Stomach (tissue), 9 donors: ENCODE measurements around the gene FAM117A. TPM values are rescaled to one million over a fixed set of nuclear protein-coding genes. Genes with fewer than 3 reads are reported as not detected.
A peak's percentile ranks its signal among the peaks of the same experiment; 100 is the strongest.

ENCODE experiments used
- DNase-seq, 2 donors: peaks; one replicate each; pipeline versions ENCODE4 v3.0.0 to v3.0.0-alpha.2; 2013 to 2019
- H3K27ac ChIP-seq, 5 donors: fragments of 200-600 bp in 4 of 5; sonication (generic) in 4 of 5; one replicate each; pipeline ENCODE4 v1.5.1; 2013 to 2019; ENCODE audit warnings: mild to moderate bottlenecking in 1 of 5, moderate library complexity in 1 of 5
- H3K27me3 ChIP-seq, 3 donors: fragments of 200-600 bp; sonication (generic); one replicate each; pipeline ENCODE4 v1.5.1; 2017 to 2019; ENCODE audit warnings: mixed run types in 1 of 3
- H3K36me3 ChIP-seq, 4 donors: fragments of 200-600 bp; sonication (generic); 1 replicate in 3 of 4; 2 replicates in 1 of 4; pipeline ENCODE4 v1.5.1; 2016 to 2019
- H3K4me1 ChIP-seq, 4 donors: fragments of 200-600 bp; sonication (generic); one replicate each; pipeline ENCODE4 v1.5.1; 2016 to 2019
- H3K4me3 ChIP-seq, 4 donors: fragments of 200-600 bp; sonication (generic) in 3 of 4; one replicate each; pipeline ENCODE4 v1.5.1; 2016 to 2019; ENCODE audit warnings: mild to moderate bottlenecking in 1 of 4
- H3K9me3 ChIP-seq, 4 donors: fragments of 200-600 bp; sonication (generic); one replicate each; pipeline ENCODE4 v1.5.1; 2016 to 2019
- CTCF ChIP-seq, 7 experiments: fragments of 450-650 bp in 4 of 7; fragments of 200-600 bp in 3 of 7; sonication (generic) in 3 of 7; IDR thresholded peaks; one replicate each; pipeline ENCODE4 v1.5.1; 2016 to 2019; ENCODE audit warnings: antibody characterized with exemption in 7 of 7, control low read depth in 2 of 7, mild to moderate bottlenecking in 1 of 7
- EP300 ChIP-seq: sonication (generic); formaldehyde crosslinking; IDR thresholded peaks from one replicate; pipeline ENCODE4 v1.6.1; 2017; ENCODE audit warnings: antibody characterized with exemption
- POLR2A ChIP-seq, 4 donors: fragments of 450-650 bp; IDR thresholded peaks; one replicate each; pipeline ENCODE4 v1.6.1; 2016; ENCODE audit warnings: antibody characterized with exemption in 4 of 4, control low read depth in 2 of 4, mild to moderate bottlenecking in 1 of 4, moderate library complexity in 1 of 4
- POLR2AphosphoS5 ChIP-seq, 3 donors: sonication (generic); formaldehyde crosslinking; IDR thresholded peaks; one replicate each; pipeline ENCODE4 v1.6.1; 2016; ENCODE audit warnings: antibody characterized with exemption in 3 of 3
- WGBS, 5 donors: extraction: QIAGEN DNeasy Blood & Tissue Kit in 3 of 5; methylation state at CpG; one replicate each; pipeline versions ENCODE4 v1.1.5 to v1.1.7; 2013 to 2018; 5-methylcytosine and 5-hydroxymethylcytosine counted together
- intact Hi-C: fragments of 100-400 bp; cut with DNase I; formaldehyde crosslinking; loops from one replicate; pipeline ENCODE4 v1.15.1; 2023; ENCODE audit warnings: low total_unique reads
- polyA plus RNA-seq, 3 donors: library from polyadenylated mRNA; stranded (reverse); fragments of 200-250 nt; gene quantifications; one replicate each; pipeline ENCODE4 v1.2.3, GENCODE V29; 2013
- total RNA-seq, 5 donors: library from RNA; depleted of rRNA; stranded (reverse); fragments of >200 nt; gene quantifications; one replicate each; pipeline versions ENCODE4 v1.1.0 to v1.2.3, GENCODE V29; 2014 to 2016
- donor health status: healthy with polysubstance abuse.
- donor health status: Bipolar disorder and iron deficiency.
- donor health status: healthy.

FAM117A gene
- total and polyA plus RNA-seq, 8 donors = 0.58 to 39.7 (median 6.1) TPM

- no peak overlapping the region for H3K4me3 ChIP-seq
- no peaks in the 10 kb centered on the region for H3K9me3 ChIP-seq
- peaks cover 4 to 33% (median 20%) of the 10 kb centered on the region in 4 donors for H3K4me1 ChIP-seq
- H3K27ac ChIP-seq = peak overlapping the region in 3 of 5 donors; percentile 58 to 89 (median 79)
- no peak for TF ChIP-seq POLR2AphosphoS5 (IDR thresholded peaks at IDR 0.05)
- no peak for TF ChIP-seq EP300
- no peak for TF ChIP-seq CTCF (IDR thresholded peaks at IDR 0.05)
- no peak for TF ChIP-seq POLR2A (IDR thresholded peaks at IDR 0.05)
- no peaks in the 10 kb centered on the region for H3K36me3 ChIP-seq
- H3K27me3 ChIP-seq = no peaks in the 10 kb centered on the region
- WGBS, 5 donors = 45 to 78% (median 65%) methylated on average over 2 of the region's 2 CpGs
- intact Hi-C loops = loop anchor here (5.0 kb wide), 1 partner anchor 118 kb away; no protein-coding TSS in a partner anchor
- DNase-seq = no peak
Observed at GRCh38 chr17:49690256-49690655, 73.7 kb downstream of the FAM117A start.

GRCh38 chr17:49688848-49689247 is 75.1 kb downstream of the FAM117A start:
- peak overlapping the region in 4 of 5 donors; percentile 70 to 89 (median 72) for H3K27ac ChIP-seq
- WGBS, 5 donors = 85 to 91% (median 87%) methylated on average over 4 of the region's 4 CpGs
- no peak for DNase-seq
- H3K27me3 ChIP-seq = no peaks in the 10 kb centered on the region
- no peaks in the 10 kb centered on the region for H3K36me3 ChIP-seq
- TF ChIP-seq POLR2AphosphoS5 (IDR thresholded peaks at IDR 0.05) = no peak
- TF ChIP-seq EP300 = no peak
- no peak for TF ChIP-seq POLR2A (IDR thresholded peaks at IDR 0.05)
- TF ChIP-seq CTCF (IDR thresholded peaks at IDR 0.05) = no peak
- peaks cover 0 to 24% (median 14%) of the 10 kb centered on the region in 4 donors for H3K4me1 ChIP-seq
- no peak overlapping the region for H3K4me3 ChIP-seq
- no peaks in the 10 kb centered on the region for H3K9me3 ChIP-seq
- intact Hi-C loops = no loop called here

- Histone ChIP-seq H3K36me3 (no peaks in the 10 kb centered on the region), H3K27ac (peak overlapping the region; percentile 62 to 89 (median 72)), H3K9me3 (no peaks in the 10 kb centered on the region), H3K4me3 (no peak overlapping the region), H3K27me3 (no peaks in the 10 kb centered on the region), H3K4me1 (peaks cover 0 to 24% (median 14%) of the 10 kb centered on the region in 4 donors)
- TF ChIP-seq POLR2AphosphoS5 (IDR thresholded peaks at IDR 0.05) = peak; percentile 52 to 70 (median 62)
- TF ChIP-seq EP300 = no peak
- TF ChIP-seq CTCF (IDR thresholded peaks at IDR 0.05) = no peak
- no peak for TF ChIP-seq POLR2A (IDR thresholded peaks at IDR 0.05)
- 56 to 63% (median 60%) methylated on average over 10 of the region's 10 CpGs for WGBS, 5 donors
- intact Hi-C loops = no loop called here
- DNase-seq = peak in 1 of 2 donors; percentile 68
Observed at GRCh38 chr17:49687878-49688491, 75.9 kb downstream of the FAM117A start.

- Histone ChIP-seq H3K4me1 (peaks cover 9 to 15% (median 13%) of the 10 kb centered on the region in 4 donors), H3K27ac (no peak overlapping the region), H3K4me3 (no peak overlapping the region), H3K9me3 (no peaks in the 10 kb centered on the region), H3K36me3 (no peaks in the 10 kb centered on the region), H3K27me3 (no peaks in the 10 kb centered on the region)
- no peak for DNase-seq
- intact Hi-C loops = no loop called here
- no peak for TF ChIP-seq POLR2AphosphoS5 (IDR thresholded peaks at IDR 0.05)
- TF ChIP-seq POLR2A (IDR thresholded peaks at IDR 0.05) = no peak
- 61 to 70% (median 66%) methylated on average over 9 of the region's 9 CpGs for WGBS, 5 donors
Observed at GRCh38 chr17:49681106-49681979, 82.6 kb downstream of the FAM117A start.
